HG02973 (cell line): ENCODE measurements around the gene RAG1.

Experiments used
- ATAC-seq: cut with Tn5 transposase; IDR thresholded peaks from one replicate; pipeline ENCODE4 v1.9.1; 2021; ENCODE audit warnings: moderate library complexity; ENCODE audit not compliant: unreplicated experiment

RAG1 gene

GRCh38 chr11:36588099-36588498 lies 20.3 kb downstream of the RAG1 start:
- ATAC-seq = no peak

DNA sequence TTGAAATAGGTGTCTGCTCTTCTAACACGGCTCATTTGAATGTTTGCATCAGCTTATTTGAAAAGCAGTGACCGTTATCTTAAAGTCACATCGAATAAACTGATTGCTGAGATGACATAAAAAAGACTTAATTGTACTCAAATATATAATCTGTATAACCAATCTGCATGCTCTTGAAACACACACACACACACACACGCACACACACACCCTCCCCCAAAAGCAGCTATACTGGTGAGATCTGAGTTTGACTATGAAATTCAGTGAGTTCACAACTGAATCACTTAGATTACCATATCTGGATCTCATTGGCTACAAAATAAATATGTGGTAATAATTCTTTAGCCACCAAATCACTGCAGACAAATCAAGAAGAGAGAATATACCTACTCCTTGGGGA lies 22.7 kb downstream of the RAG1 start:
- ATAC-seq = no peak

DNA sequence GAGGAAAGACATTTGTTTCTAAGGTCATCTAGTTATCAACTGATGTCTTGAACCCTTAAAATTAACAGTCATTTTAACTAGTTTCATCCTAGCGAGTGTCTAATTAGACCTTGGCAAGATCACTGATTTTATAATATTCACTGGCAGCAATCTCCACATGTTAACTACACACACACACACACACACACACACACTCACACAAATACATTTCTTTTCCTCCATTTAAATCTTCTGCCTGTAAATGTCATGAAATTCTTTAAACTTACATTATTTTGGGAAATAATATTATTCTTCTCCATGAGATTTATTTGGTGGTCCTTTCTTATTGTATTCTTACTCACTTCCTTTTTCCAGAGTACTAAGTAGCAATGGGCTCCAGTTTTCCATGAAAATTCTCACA lies 23.6 kb downstream of the RAG1 start:
- ATAC-seq = no peak

DNA sequence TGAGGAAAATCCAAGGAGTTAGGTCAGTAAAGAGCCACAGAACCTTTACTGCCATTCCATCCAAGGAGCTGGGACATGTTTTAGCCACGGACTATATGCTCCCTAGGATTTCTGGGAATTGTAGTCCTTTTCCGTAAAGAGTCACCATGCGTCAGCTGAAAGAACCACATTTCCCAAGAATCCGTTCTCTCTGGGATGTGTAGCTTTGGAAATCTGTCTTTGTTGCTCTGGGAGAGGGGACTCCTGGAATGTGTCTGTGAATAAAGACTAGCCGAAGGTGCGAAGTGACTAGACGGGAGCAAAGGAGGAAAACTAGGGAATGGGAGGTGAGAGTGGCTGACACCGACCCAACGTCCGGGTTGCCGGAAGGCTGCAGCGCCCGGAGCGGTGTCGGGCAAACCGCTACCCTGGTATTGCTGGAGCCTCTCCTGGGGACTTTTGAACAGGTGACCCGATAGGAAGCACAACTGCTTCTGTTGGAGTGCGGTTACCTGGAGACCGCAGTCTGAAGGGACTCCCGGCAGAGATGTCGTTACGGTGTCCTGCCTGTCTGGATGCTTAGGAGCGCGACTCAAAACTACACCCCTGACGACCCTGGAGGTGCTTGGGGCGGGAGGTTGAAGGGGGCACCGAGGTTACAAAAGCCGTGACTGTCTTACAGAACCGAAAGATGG lies 26.6 kb downstream of the RAG1 start, which contains the start of gene IFTAP:
Gene IFTAP (plus strand): TSS at position 187 of the 674 bp plus-strand sequence. CDS start 15,602 bp downstream, outside the sequence.
- ATAC-seq = no peak

DNA sequence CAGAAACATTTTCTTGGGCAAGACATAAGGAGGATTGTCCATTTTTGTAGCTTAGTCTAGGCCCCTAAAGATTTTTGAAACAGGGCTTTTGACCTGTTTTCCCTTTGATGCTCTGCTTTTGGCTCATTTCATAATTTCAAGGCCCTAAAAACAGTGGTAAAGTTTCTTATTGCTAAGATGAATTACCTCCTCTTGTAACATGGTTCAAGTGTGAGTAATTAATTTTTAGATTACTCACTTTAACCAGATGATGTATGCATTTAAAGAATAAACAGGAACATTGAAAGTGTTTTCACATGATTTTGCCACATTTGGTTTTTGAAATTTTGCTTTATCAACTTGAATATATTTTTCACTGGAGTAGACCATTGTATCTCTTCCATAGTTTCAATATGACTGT lies 29.1 kb downstream of the RAG1 start:
- no peak for ATAC-seq

GRCh38 chr11:36598051-36598450 lies 30.2 kb downstream of the RAG1 start, which contains the start of gene RAG2:
Gene RAG2 (minus strand): TSS chr11:36598236. CDS start chr11:36594168, 4,068 bp downstream.
- ATAC-seq = no peak

- no peak for ATAC-seq
Observed at GRCh38 chr11:36600180-36600579, 32.4 kb downstream of the RAG1 start.

- ATAC-seq = no peak
Observed at GRCh38 chr11:36601155-36601554, 33.3 kb downstream of the RAG1 start.

GRCh38 chr11:36602135-36602534 lies 34.3 kb downstream of the RAG1 start:
- no peak for ATAC-seq

- no peak for ATAC-seq
Observed at GRCh38 chr11:36605221-36606216, 37.7 kb downstream of the RAG1 start.

DNA sequence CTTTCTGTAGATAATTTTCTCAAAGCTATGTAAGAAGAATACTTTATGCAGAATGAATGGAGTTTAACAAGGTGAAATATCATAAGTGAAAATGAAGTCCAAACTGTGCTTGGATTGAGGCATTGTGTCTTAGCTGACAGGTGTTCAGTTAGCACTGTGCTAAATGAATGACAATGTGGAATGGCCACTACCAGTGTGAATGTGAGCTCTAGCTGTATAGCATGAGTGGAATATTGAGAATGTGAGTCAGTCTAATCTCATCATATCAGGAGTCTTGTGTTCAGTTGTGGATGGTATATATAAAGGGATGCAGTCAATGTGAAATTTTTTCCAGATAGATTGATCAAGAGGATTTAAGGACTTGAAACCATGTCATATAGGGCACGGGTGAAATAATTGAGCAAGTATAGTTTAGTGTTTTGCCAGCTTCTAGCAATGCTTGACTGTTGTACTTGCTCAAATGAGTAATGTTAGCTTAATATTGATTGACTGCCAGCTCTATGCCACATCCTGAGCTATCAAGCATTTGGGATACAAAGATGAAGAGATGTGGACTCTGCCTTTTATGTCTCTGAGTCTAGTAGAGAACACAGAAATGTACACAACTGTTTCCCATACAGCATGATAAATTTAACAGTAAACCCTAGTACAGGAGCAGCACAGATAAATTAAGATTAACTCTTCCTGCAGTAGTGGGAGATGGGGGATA lies 40.8 kb downstream of the RAG1 start:
- ATAC-seq = no peak

DNA sequence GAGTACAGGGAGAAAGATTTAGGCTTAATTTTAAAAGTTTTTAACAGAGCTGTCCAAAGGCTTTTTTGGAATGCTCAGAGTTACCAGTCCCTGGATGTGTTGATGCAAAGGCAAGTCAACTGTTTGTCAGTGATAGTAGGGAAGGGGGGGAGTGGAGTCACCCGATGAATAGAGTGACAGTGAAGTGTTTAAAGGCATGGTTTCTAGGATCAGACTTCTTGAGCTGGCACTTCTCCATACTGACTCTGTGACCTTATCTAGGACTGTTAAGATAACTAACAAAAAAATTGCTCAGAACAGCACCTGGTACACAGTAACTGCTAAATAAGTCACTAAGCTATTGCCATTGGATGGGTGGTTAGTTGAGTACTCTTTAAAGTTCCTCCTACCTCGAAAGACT lies 41.6 kb downstream of the RAG1 start:
- no peak for ATAC-seq

- no peak for ATAC-seq
Observed at GRCh38 chr11:36615826-36616225, 48.0 kb downstream of the RAG1 start.

DNA sequence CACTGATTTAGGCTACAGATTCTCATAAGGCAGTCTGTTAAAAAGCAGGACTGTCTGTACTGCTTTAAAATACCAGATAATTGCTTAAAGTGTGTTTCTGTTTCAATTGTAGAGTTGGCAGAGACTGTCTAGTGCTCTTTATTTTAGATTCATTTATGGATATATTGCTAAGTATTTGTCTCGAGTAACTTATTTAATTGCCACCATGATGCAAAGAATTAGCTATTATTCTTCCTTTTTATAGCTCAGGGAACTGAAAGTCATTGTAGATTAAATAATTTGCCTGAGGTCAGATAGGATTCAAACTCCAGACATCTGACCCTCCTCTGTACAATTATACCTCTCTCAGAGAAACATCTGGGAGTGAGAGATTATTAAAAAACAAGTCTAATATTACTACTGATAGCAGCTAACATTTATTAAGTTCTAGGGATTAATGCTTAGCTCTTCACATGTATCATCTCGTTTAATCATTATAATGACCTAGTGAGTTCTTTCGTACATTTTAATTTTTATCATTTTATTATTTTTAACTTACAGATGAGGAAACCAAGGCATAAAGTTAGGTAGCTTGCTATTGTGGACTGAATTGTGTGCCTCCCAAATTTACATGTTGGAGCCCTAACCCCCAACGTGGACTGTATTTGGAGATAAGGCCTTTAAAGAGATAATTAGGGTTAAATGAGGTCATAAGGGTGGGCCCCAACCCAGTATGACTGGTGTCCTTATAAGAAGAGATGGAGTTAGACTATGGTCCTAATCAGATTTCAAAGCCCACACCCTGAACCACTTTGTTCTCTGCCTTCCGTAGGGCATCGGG lies 49.9 kb downstream of the RAG1 start:
- ATAC-seq = no peak

DNA sequence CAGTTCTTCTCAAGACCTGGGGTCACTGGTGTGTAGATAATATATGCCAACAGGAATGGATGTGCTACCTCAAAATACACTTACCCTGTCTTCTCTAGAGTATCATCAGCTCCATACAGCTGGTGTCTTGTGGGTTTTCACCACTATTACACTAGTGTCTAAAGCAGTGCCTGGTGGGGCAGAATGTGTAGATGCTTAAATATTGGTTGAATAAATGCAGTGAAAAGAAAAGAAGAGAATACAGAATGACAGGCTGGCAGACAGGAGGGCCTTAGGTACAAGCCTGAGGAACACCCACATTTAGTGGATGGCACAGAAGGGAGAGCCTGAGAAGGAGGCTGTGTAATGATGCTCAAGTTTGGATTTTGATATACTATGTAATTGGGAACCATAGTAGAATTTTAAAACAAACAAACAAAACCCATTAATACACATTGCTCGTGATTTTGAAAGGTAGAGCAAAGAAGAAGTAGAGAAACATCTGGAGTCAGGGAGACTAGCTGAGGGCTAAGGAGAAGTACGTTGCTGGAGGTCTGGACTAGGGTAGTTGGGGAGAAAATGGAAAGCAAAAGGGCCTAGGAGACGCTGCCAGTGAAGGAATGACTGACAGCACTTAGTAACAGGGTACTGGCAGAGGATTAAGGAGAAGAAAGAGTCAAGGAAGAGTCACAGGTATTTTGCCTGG lies 50.7 kb downstream of the RAG1 start:
- ATAC-seq = no peak

DNA sequence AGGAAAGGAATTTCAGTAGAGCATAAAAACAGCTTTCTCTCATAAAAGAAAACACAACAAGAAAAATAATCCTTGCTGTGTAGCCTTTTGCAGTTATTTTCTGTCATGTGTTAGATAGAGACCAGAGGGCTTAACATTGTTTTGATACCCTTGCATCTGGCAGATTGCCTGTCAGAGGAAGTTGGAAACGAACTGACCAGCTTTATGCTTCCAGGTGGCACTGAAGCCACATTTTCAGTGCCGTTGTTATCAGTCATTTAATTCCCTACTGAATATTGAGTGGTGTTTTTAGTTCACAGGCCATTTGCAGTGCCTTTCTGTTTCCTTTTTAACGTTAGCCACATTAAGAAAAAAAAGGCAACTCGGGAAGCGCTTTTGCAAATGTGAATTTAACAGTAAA lies 51.7 kb downstream of the RAG1 start:
- ATAC-seq = no peak

GRCh38 chr11:36620246-36620645 lies 52.4 kb downstream of the RAG1 start:
- no peak for ATAC-seq

DNA sequence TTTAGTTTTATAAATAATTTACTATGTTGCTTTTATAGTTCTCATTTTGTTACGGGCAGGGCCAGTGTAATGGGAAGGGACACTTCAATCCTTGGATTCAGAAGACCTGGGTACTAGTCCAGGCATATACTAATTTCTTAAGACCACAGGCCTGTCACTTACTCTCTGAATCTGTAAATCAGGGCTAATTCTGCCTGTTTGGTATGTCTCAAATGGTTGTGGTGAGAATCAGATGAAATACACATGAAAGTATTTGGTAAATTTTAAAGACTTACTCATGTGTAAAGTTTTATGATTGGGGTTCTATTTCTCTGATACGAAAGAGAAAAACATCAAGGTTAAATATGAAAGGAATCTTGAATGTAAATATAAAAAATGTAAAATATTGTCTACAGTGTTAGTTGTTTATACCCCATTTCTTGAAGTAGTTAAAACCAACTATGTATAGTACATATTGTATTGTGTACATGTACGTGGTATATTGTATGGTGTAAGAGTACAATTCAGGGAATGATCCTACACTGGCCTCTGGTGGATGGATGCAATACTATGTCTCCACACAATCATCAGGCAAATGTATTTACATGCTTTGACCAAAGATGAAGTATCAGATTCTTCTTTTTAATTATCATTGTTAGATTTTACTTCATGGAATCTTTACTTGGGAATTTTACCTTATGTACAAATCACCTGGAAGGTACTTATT lies 54.8 kb downstream of the RAG1 start:
- ATAC-seq = no peak

DNA sequence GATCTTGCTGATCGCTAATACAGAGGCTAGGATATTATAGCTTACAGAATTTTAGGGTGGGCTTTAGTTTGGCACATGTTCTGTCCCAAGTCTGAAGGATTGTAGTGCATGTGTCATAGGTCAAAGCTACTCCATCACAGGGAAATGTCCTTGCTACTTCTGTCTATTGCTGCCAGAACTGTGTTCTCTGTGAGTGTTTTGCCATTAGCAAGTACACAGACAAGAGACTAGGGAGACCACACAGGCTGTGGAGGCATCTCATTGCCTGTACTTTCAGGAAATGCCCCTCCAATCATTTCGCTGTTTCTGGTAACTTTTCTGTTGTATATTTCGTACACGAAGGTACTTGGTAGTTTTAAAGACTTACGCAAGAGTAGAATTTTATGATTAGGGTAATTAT lies 55.7 kb downstream of the RAG1 start:
- no peak for ATAC-seq
